Fibroblast of the aortic adventitia (primary cell): Measurements from ENCODE around the gene LYPLAL1. TPM values are rescaled to one million over a fixed set of nuclear protein-coding genes. Genes with fewer than 3 reads are reported as not detected.

Experiments used
- DNase-seq: peaks from one replicate; pipeline ENCODE4 v3.0.0-alpha.2; 2010; ENCODE audit warnings: low read depth
- H3K4me3 ChIP-seq: 2 replicates; pipeline ENCODE4 v1.5.1; 2011; ENCODE audit warnings: low read depth, mild to moderate bottlenecking, control low read depth, low read length, moderate library complexity
- total RNA-seq: library from RNA; depleted of rRNA; stranded (reverse); fragments of >200 nt; gene quantifications from 2 replicates; pipeline ENCODE4 v1.2.3, GENCODE V29; 2012; ENCODE audit warnings: low replicate concordance
- TF ChIP-seq, protein P1 (sequence below): IDR thresholded peaks from 2 replicates; pipeline ENCODE4 v1.5.1; 2011; ENCODE audit warnings: mild to moderate bottlenecking, low read length, control low read depth, inconsistent platforms; ENCODE audit not compliant: insufficient read depth

LYPLAL1 gene
- total RNA-seq, 1 donor, result 40.6 TPM

DNA sequence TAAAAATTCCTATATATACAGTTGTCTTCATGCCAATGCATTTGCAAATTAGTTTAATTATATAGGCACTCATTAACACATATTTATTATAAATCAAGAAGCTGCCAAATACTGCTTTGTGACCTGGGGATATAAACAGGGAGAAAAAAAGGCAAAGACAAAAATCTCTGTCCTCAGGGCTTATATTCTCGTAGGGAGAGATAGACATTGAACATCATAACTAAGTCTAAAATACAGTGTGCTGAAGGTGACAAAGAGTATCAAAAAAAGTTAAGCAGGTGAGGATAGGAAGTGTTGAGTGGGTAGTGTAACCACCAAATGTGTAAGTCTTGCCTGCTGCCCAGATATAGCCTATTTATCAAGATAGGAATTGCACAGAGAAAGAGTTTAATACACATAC lies 40.7 kb upstream of the LYPLAL1 start:
- TF ChIP-seq, protein P1, sequence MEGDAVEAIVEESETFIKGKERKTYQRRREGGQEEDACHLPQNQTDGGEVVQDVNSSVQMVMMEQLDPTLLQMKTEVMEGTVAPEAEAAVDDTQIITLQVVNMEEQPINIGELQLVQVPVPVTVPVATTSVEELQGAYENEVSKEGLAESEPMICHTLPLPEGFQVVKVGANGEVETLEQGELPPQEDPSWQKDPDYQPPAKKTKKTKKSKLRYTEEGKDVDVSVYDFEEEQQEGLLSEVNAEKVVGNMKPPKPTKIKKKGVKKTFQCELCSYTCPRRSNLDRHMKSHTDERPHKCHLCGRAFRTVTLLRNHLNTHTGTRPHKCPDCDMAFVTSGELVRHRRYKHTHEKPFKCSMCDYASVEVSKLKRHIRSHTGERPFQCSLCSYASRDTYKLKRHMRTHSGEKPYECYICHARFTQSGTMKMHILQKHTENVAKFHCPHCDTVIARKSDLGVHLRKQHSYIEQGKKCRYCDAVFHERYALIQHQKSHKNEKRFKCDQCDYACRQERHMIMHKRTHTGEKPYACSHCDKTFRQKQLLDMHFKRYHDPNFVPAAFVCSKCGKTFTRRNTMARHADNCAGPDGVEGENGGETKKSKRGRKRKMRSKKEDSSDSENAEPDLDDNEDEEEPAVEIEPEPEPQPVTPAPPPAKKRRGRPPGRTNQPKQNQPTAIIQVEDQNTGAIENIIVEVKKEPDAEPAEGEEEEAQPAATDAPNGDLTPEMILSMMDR, result no peak
- no peak overlapping the region for H3K4me3 ChIP-seq
- DNase-seq, result no peak

DNA sequence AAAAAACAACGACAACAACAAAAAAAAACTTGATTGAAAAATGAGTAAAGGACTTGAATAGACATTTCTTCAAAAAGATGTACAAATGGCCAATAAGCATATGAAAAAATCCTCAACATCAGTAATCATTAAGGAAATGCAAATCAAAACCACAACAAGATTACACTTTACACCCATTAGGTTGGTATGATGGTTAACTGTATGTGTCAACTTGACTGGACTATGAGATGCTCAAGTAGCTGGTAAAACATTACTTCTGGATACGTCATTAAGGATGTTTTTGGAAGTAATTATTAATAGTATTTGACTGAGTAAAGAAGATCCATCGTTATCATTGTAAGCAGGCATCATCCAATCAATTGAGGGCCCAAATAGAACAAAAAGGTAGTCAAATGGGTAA lies 34.9 kb upstream of the LYPLAL1 start:
- DNase-seq, result no peak
- TF ChIP-seq, protein P1, result no peak

DNA sequence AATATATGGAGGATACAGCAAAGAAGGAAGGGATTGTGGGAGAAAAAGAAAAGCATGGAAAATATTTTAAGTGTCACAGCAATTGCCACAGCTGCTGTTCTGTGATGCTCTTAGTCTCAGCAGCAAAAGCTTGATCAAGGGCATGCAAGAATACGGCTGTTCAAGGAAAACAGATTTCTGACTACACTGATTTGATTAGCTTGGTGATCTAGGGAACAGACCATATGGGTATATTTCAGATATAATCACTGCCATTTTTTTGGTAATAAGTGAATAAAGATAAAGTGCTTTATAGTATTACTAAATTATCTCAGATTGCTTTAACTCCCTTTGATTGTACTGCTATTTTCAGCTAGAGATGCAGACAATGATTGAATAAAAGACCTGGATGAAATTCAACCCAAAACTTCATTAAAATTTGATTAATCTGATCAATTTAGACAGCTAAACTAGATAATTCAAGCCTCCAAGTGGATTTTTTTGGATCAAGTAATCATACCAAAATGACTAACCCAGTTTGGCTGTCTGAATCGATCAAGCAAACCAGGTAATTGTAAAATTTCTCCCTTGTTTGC lies 33.3 kb upstream of the LYPLAL1 start:
- DNase-seq, result no peak
- H3K4me3 ChIP-seq, result no peak overlapping the region
- TF ChIP-seq, protein P1, result no peak

More for the DNA sequence above, 34.9 kb upstream of the LYPLAL1 start:
- no peak overlapping the region for H3K4me3 ChIP-seq

- no peak overlapping the region for H3K4me3 ChIP-seq
- TF ChIP-seq, protein P1, result no peak
- peak; percentile 47 for DNase-seq
Observed at GRCh38 chr1:219143735-219144134, 29.9 kb upstream of the LYPLAL1 start.

DNA sequence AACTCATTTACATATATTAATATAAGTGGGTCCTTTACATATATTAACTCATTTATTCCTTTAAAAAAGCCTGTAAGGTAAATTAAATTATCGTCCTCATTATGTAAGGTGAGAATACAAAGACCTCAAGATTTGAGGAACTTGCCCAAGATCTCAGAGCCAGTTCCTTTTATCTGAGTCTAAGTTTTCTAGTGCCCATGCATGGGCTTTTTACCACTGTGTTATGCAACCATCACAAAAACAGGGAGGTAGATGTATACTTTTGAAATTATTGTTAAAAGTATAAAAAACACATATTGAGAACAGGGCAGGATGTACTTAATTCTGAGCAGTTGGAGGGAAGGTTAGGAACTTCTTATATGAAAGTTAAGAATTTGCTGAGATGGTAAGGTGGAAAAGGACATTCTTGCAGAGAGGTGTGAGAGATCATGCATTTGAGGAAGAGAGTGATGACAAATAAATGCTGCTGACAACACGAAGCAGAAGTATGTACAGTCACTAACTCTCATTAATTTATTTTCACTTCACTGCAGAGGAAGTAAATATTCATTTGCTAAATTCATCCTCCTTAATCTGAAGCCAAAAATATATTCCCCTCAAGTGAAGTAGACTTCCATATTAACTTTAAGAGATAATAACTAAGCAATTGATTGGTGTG lies 28.9 kb upstream of the LYPLAL1 start:
- TF ChIP-seq, protein P1, result no peak
- no peak overlapping the region for H3K4me3 ChIP-seq
- no peak for DNase-seq

DNA sequence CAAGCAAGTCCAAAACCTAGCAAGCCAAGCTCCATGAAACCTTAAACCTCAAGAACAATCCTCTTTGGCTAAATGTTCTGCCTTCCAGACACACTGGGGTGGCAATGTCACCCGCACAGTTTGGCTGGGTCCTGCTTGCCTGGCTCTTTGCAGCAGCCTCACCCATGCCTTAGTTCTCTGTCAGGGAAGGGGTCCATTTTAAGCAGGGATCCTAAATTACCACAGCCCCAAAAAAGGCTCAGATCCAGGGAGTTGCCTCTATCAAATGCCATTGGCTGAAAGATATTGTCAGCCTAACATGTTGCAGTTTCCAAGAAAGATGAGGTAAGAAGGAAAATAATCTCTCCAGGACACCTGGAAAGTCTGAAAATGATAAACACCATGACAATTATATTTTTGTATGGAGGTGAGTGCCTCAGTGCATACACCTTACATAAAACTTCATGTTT lies 26.1 kb upstream of the LYPLAL1 start:
- TF ChIP-seq, protein P1, result no peak
- H3K4me3 ChIP-seq, result no peak overlapping the region
- no peak for DNase-seq
